IPS DF 4.7 (cell line): ENCODE measurements around the gene TCF15.

Experiments
- DNase-seq: peaks from one replicate; pipeline ENCODE4 v3.0.0-alpha.2; 2013; ENCODE audit warnings: low spot score; ENCODE audit errors: extremely low read depth

The TCF15 gene

GRCh38 chr20:611047-611842 lies 1.1 kb upstream of the TCF15 start:
- DNase-seq, result no peak

GRCh38 chr20:609371-609964 lies 641 bp downstream of the TCF15 start:
- no peak for DNase-seq

- DNase-seq, result no peak
These were observed 1.1 kb downstream of the TCF15 start for GRCh38 chr20:608970-609369.

- no peak for DNase-seq
These were observed 2.6 kb downstream of the TCF15 start for GRCh38 chr20:607476-607875.

- DNase-seq, result no peak
These were observed 4.9 kb downstream of the TCF15 start for GRCh38 chr20:605237-605636.

GRCh38 chr20:603116-603640 lies 6.9 kb downstream of the TCF15 start:
- no peak for DNase-seq

GRCh38 chr20:602111-602970 lies 7.8 kb downstream of the TCF15 start:
- DNase-seq, result no peak

GRCh38 chr20:600736-601135 lies 9.4 kb downstream of the TCF15 start:
- no peak for DNase-seq

- DNase-seq, result no peak
These were observed 10.0 kb downstream of the TCF15 start for GRCh38 chr20:600141-600540.

GRCh38 chr20:598133-598850 lies 11.8 kb downstream of the TCF15 start:
- DNase-seq, result no peak

GRCh38 chr20:597560-597959 lies 12.5 kb downstream of the TCF15 start:
- DNase-seq, result no peak

- DNase-seq, result no peak
These were observed 14.5 kb downstream of the TCF15 start for GRCh38 chr20:595330-596308.

- no peak for DNase-seq
These were observed 17.6 kb downstream of the TCF15 start for GRCh38 chr20:592506-592905.

GRCh38 chr20:591941-592340 lies 18.2 kb downstream of the TCF15 start:
- DNase-seq, result no peak

- DNase-seq, result no peak
These were observed 21.0 kb downstream of the TCF15 start for GRCh38 chr20:588932-589672.

- DNase-seq, result no peak
These were observed 21.6 kb downstream of the TCF15 start for GRCh38 chr20:588476-588875.

GRCh38 chr20:584971-585301 lies 25.2 kb downstream of the TCF15 start:
- DNase-seq, result no peak

- no peak for DNase-seq
These were observed 25.7 kb downstream of the TCF15 start for GRCh38 chr20:584161-584970.

- DNase-seq, result no peak
These were observed 27.9 kb downstream of the TCF15 start for GRCh38 chr20:582204-582603.
